GM18861 (cell line): ENCODE measurements around the gene NFATC1.

Experiments used
- ATAC-seq: cut with Tn5 transposase; IDR thresholded peaks from one replicate; pipeline ENCODE4 v1.9.1; 2021; ENCODE audit not compliant: unreplicated experiment

Gene NFATC1

DNA sequence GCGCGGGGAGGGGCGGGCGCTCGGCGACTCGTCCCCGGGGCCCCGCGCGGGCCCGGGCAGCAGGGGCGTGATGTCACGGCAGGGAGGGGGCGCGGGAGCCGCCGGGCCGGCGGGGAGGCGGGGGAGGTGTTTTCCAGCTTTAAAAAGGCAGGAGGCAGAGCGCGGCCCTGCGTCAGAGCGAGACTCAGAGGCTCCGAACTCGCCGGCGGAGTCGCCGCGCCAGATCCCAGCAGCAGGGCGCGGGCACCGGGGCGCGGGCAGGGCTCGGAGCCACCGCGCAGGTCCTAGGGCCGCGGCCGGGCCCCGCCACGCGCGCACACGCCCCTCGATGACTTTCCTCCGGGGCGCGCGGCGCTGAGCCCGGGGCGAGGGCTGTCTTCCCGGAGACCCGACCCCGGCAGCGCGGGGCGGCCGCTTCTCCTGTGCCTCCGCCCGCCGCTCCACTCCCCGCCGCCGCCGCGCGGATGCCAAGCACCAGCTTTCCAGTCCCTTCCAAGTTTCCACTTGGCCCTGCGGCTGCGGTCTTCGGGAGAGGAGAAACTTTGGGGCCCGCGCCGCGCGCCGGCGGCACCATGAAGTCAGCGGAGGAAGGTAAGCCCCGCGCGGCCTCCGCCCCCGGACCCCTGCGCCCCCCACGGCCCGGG is at the start of gene NFATC1:
TSS of gene NFATC1 (plus strand) at position 170 of the 644 bp plus-strand sequence. CDS start at position 465, 295 bp downstream.
- ATAC-seq: no peak

- no peak for ATAC-seq
These were observed 49.7 kb upstream of the NFATC1 start for GRCh38 chr18:79345981-79346380.

DNA sequence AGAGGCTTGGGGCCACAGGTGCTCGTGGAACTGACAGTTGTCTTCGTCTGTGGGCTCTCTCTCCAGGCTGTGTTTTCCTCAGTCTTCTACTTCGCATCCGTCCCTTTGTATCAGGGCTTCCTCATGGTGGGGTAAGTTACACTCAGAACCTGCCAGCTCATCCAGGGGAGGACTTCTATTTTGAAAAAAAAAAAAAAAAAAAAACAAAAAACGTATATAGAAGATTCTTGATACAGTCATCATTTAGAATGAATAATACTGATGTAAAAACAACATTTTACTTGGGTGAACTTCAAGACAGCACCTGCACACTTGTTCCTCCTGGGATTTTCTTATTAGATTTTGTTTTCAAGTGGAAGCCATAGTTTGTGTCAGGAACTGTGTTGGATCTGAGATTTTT is 47.7 kb upstream of the NFATC1 start:
- no peak for ATAC-seq

DNA sequence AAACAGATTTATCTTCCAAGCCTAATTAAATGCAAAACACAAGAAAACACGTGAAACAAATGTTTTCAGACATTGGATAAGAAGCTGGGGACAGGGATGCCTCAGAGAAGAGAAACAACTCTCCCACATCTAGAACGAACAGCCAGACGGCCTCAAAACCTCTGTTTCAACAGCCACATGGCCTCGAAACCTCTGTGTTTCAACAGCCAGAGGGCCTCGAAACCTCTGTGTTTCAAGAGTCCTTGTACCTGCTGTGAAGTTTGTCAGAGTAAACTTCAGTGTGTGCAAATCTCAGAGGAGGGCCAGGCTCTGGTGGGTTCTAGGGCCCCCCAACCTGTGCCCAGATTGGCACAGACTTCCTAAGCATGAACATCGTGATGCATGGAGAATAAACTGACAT is 43.3 kb upstream of the NFATC1 start:
- no peak for ATAC-seq

- no peak for ATAC-seq
These were observed 42.5 kb upstream of the NFATC1 start for GRCh38 chr18:79353267-79353666.

- no peak for ATAC-seq
These were observed 41.4 kb upstream of the NFATC1 start for GRCh38 chr18:79354350-79354749.

GRCh38 chr18:79355433-79356335 is 40.0 kb upstream of the NFATC1 start:
- peak; percentile 19 for ATAC-seq

DNA sequence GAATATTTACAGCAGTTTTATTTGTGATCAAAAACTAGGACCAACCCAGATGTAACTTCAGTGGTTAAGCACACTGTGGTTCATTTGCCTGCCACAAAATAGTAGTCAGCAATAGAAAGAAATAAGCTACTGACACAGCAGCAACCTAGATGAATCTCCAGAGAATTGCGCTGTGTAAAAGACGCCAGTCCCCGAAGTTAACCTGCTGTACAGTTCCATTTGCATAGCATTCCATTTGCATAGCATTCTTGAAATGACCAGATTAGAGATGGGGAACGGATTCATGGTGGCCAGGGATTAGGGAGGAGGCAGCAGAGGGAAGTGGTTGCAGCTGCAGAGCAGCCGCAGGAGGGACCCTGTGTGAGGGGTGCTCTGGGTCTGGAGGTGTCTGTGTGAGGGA is 39.3 kb upstream of the NFATC1 start:
- ATAC-seq: peak; percentile 90

DNA sequence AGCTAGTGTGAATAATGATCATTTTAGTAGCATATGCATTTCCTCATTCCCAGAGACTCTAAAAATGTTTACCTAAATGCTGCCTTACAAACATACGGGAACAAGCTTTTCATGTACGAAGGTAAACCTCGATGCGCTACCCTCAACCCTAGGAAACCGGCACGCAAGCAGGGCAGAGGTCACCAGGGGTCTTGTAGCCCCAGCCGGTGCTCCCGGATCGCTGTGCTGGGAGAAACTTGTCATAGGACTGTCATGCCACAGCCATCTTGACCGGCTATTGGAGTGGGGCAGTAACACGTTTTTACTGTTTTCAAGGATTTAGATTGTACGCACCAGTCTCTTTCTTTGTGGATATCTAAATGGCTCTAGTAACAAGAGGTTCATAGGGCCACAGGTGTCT is 34.8 kb upstream of the NFATC1 start:
- no peak for ATAC-seq

DNA sequence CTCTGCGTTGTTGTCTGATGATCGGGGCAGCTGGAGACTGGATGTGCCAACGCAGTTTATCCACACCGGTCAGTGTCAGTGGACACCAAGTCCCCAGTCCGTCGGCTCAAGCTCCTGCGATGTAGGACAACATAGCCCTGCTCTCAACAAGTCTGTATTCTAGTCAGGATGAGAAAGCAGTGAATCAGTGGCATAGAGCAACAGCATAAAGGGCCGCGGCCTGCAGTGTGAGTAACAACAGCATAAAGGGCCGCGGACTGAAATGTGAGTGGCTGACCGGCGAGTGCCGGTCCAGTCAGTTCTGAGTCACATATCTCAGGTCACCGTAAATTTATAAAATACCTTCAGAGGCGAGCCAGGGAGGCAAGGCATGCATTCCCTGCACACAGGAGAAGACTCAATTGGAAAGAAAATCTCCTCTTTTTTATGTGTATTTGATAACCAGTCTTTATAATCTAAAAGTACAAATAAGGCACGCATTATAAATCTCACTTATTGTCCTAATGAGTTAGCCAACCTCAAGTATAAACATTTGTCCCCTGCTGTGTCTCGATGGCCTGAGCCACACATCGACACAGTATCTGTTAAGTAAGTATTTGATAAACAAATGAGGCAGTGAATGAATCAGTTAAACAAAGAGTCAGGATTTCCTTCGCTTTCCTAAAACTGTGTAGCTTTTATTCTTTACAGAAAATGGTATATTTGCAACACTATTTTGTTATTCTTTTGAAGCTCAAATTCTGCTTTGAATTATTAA is 33.8 kb upstream of the NFATC1 start:
- ATAC-seq: no peak

DNA sequence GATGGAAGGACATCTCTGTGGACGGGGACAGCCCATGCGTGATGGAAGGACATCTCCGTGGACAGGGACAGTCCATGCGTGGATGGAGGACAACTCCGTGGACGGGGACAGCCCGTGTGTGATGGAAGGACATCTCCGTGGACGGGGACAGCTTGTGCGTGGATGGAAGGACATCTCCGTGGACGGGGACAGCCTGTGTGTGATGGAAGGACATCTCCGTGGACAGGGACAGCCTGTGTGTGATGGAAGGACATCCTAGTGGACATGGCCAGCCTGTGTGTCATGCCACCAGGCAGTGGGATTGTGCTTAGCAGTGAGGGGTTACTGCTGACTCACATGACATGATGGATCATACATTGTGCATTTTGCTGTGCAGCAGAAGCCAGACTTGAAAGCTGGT is 30.0 kb upstream of the NFATC1 start:
- ATAC-seq: no peak

- ATAC-seq: no peak
These were observed 29.3 kb upstream of the NFATC1 start for GRCh38 chr18:79366177-79367094.

DNA sequence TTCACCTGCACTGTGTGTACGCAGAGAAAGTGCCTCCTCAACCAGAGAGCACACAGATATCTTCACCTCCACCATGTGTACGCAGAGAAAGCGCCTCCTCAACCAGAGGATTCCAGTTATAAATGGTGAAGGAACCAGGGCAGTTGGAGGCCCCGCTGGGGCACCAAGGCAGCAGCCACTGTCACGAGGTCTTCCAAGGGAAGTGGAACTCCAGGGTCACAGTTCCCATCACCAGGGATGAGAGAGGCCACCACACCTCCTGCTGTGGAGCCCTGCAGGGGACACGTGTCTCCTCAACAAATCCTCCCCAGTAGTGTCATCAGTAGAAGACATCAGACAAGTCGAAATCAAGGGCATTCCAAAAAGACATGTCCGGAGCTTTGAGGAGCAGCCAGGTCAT is 28.2 kb upstream of the NFATC1 start:
- no peak for ATAC-seq

DNA sequence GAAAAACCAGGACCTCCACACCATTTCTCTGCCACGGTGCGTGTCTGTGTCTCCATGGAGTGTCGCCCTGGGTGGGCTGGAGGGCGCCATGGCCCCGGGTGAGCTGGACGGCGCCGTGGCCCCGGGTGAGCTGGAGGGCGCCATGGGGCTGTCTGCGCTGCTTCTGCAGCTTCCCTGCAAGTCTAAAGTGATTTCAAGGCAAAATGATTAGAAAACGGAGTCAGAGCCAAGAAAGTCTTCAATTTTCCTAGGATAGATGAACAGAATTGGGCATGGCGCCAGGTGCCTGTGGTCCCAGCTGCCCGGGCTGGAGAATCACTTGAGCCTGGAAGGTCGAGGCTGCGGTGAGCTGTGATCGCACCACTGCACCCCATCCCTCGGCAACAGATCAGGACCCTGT is 27.7 kb upstream of the NFATC1 start:
- ATAC-seq: no peak

DNA sequence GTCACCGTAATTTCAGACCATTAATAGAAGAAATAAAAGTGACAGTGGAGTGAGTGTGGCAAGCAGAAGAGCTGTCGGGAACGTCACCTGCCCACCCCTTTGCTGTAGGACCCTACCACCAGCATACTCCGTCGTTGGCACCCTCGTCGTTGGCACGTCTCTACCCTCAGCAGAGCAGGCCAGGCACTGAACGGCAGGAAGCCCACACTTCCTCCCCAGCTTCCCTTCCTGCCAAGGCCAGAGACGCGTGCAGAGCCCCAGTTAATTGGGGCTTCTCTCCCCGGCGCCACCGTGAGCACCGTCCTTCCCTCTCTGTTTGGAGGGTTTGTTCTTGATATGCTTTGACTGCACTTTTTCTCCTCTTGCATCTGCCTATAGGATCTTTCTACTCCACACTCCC is 27.0 kb upstream of the NFATC1 start:
- ATAC-seq: no peak

DNA sequence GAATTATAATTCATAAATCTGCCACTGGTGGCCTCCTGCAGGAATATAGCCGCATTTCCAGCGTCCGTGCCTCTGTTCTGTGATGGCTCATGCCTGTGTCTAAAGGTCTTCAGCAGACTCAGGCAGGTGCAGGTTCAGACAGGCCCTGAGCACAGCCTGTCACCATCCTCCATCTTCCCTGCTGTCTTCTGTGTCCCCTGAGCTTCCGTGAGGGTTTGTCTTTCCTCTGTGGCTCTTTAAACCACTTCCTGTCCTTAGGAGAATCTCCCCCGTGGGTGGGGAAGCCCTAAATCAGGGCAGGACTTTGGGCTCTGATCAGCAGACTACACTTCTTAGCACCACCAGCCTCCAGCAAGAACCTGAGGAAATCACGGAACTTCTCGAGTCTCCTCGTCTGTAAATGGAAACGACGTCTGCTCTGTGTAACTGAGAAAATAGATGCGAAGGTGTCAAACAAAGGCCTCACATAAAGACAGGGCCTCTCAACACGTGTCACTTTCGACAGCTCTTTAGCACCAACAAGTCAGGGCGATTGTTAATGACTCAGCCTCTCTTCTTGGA is 24.1 kb upstream of the NFATC1 start:
- ATAC-seq: no peak

GRCh38 chr18:79372461-79372860 is 23.3 kb upstream of the NFATC1 start:
- no peak for ATAC-seq

GRCh38 chr18:79372991-79373390 is 22.7 kb upstream of the NFATC1 start:
- no peak for ATAC-seq

- no peak for ATAC-seq
These were observed 22.0 kb upstream of the NFATC1 start for GRCh38 chr18:79373736-79374135.
